Measurements from ENCODE around the gene TAF4.

GRCh38 chr20:62101078-62101477 is 35.4 kb upstream of the TAF4 start:
- TF ChIP-seq, protein P1, sequence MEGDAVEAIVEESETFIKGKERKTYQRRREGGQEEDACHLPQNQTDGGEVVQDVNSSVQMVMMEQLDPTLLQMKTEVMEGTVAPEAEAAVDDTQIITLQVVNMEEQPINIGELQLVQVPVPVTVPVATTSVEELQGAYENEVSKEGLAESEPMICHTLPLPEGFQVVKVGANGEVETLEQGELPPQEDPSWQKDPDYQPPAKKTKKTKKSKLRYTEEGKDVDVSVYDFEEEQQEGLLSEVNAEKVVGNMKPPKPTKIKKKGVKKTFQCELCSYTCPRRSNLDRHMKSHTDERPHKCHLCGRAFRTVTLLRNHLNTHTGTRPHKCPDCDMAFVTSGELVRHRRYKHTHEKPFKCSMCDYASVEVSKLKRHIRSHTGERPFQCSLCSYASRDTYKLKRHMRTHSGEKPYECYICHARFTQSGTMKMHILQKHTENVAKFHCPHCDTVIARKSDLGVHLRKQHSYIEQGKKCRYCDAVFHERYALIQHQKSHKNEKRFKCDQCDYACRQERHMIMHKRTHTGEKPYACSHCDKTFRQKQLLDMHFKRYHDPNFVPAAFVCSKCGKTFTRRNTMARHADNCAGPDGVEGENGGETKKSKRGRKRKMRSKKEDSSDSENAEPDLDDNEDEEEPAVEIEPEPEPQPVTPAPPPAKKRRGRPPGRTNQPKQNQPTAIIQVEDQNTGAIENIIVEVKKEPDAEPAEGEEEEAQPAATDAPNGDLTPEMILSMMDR (IDR thresholded peaks at IDR 0.05; ENCODE audit: extremely low read depth in 1 of 2, insufficient read depth in 1 of 2, low read depth in 1 of 2, low read length in 2 of 2): no peak
- no peak for TF ChIP-seq POLR2A (IDR thresholded peaks at IDR 0.05; ENCODE audit: low read depth, low read length)
- no peak for TF ChIP-seq EZH2 (IDR thresholded peaks at IDR 0.05; ENCODE audit: borderline replicate concordance, low read depth, low read length, severe bottlenecking)
- TF ChIP-seq MAX (IDR thresholded peaks at IDR 0.05; ENCODE audit: insufficient read depth, insufficient read length): no peak

Measured in endothelial cell of umbilical vein (primary cell).